Measurements from ENCODE around the gene NEGR1. TPM values are rescaled to one million over a fixed set of nuclear protein-coding genes. Genes with fewer than 3 reads are reported as not detected.
A peak's percentile ranks its signal among the peaks of the same experiment; 100 is the strongest.

NEGR1 gene
- total RNA-seq, 6 donors from 2014 or later, result 3.1 to 14.7 (median 8.9) TPM

GRCh38 chr1:71623888-71624287, 658.5 kb downstream of the NEGR1 start:
- Histone ChIP-seq H3K4me3 (no peak overlapping the region), H3K4me1 (no peaks in the 10 kb centered on the region), H3K27ac (no peak overlapping the region), H3K36me3 (no peaks in the 10 kb centered on the region), H3K9me3 (no peaks in the 10 kb centered on the region), H3K27me3 (no peaks in the 10 kb centered on the region)
- no peak for DNase-seq
- WGBS, 2 donors, result 83 to 100% methylated on average over 1 of the region's 1 CpG
- no peak for ATAC-seq (ENCODE audit: low FRiP score in 2 of 2)
- TF ChIP-seq POLR2A (IDR thresholded peaks at IDR 0.05), result no peak
- no peak for TF ChIP-seq POLR2AphosphoS5 (IDR thresholded peaks at IDR 0.05)
- no peak for TF ChIP-seq CTCF (IDR thresholded peaks at IDR 0.05)
- no peak for TF ChIP-seq EP300 (IDR thresholded peaks at IDR 0.05)

GRCh38 chr1:71621785-71622184, 660.6 kb downstream of the NEGR1 start:
- H3K4me1 ChIP-seq, result no peaks in the 10 kb centered on the region
- no peaks in the 10 kb centered on the region for H3K9me3 ChIP-seq
- no peak overlapping the region for H3K4me3 ChIP-seq
- ATAC-seq (ENCODE audit: low FRiP score in 2 of 2), result no peak
- no peak overlapping the region for H3K27ac ChIP-seq
- H3K27me3 ChIP-seq, result no peaks in the 10 kb centered on the region
- 78 to 87% methylated on average over 1 of the region's 1 CpG for WGBS, 2 donors
- TF ChIP-seq POLR2A (IDR thresholded peaks at IDR 0.05) (no peak), EP300 (IDR thresholded peaks at IDR 0.05) (no peak), POLR2AphosphoS5 (IDR thresholded peaks at IDR 0.05) (no peak), CTCF (IDR thresholded peaks at IDR 0.05) (no peak)
- DNase-seq, result no peak
- no peaks in the 10 kb centered on the region for H3K36me3 ChIP-seq

GRCh38 chr1:71618766-71619530, 663.4 kb downstream of the NEGR1 start:
- Histone ChIP-seq H3K36me3 (no peaks in the 10 kb centered on the region), H3K27me3 (no peaks in the 10 kb centered on the region), H3K4me3 (no peak overlapping the region), H3K27ac (no peak overlapping the region), H3K4me1 (no peaks in the 10 kb centered on the region), H3K9me3 (no peaks in the 10 kb centered on the region)
- 85 to 89% methylated on average over 3 of the region's 3 CpGs for WGBS, 2 donors
- no peak for DNase-seq
- no peak for ATAC-seq (ENCODE audit: low FRiP score in 2 of 2)
- no peak for TF ChIP-seq POLR2A (IDR thresholded peaks at IDR 0.05)
- TF ChIP-seq CTCF (IDR thresholded peaks at IDR 0.05), result no peak
- no peak for TF ChIP-seq POLR2AphosphoS5 (IDR thresholded peaks at IDR 0.05)
- TF ChIP-seq EP300 (IDR thresholded peaks at IDR 0.05), result no peak

- no peak for DNase-seq
- no peaks in the 10 kb centered on the region for H3K27me3 ChIP-seq
- no peaks in the 10 kb centered on the region for H3K9me3 ChIP-seq
- H3K36me3 ChIP-seq, result no peaks in the 10 kb centered on the region
- H3K4me1 ChIP-seq, result no peaks in the 10 kb centered on the region
- no peak for ATAC-seq (ENCODE audit: low FRiP score in 2 of 2)
- no peak overlapping the region for H3K4me3 ChIP-seq
- TF ChIP-seq POLR2AphosphoS5 (IDR thresholded peaks at IDR 0.05) (no peak), POLR2A (IDR thresholded peaks at IDR 0.05) (no peak), CTCF (IDR thresholded peaks at IDR 0.05) (no peak), EP300 (IDR thresholded peaks at IDR 0.05) (no peak)
- WGBS, 2 donors, result 79 to 81% methylated on average over 4 of the region's 4 CpGs
- no peak overlapping the region for H3K27ac ChIP-seq
Observed at GRCh38 chr1:71618191-71618590, 664.1 kb downstream of the NEGR1 start.

GRCh38 chr1:71610476-71610875, 671.9 kb downstream of the NEGR1 start:
- WGBS, 2 donors, result 14 to 45% methylated on average over 1 of the region's 1 CpG
- no peak for TF ChIP-seq EP300 (IDR thresholded peaks at IDR 0.05)
- TF ChIP-seq CTCF (IDR thresholded peaks at IDR 0.05), result no peak
- no peak for TF ChIP-seq POLR2AphosphoS5 (IDR thresholded peaks at IDR 0.05)
- TF ChIP-seq POLR2A (IDR thresholded peaks at IDR 0.05), result no peak

More at GRCh38 chr1:71610476-71610875, 671.9 kb downstream of the NEGR1 start:
- Histone ChIP-seq H3K9me3 (no peaks in the 10 kb centered on the region), H3K4me3 (no peak overlapping the region), H3K36me3 (no peaks in the 10 kb centered on the region), H3K27me3 (no peaks in the 10 kb centered on the region), H3K27ac (no peak overlapping the region), H3K4me1 (peaks cover 0 to 4% (median 0%) of the 10 kb centered on the region in 4 donors)
- ATAC-seq (ENCODE audit: low FRiP score in 2 of 2) (no peak), DNase-seq (peak in 1 of 2 donors; percentile 22)

All from upper lobe of left lung (tissue), 6 donors.